Measurements from ENCODE around the gene SFXN3. TPM values are rescaled to one million over a fixed set of nuclear protein-coding genes. Genes with fewer than 3 reads are reported as not detected.
A peak's percentile ranks its signal among the peaks of the same experiment; 100 is the strongest.

The SFXN3 gene
- total and polyA plus RNA-seq, 2 donors = 29.9 to 34.7 TPM

DNA sequence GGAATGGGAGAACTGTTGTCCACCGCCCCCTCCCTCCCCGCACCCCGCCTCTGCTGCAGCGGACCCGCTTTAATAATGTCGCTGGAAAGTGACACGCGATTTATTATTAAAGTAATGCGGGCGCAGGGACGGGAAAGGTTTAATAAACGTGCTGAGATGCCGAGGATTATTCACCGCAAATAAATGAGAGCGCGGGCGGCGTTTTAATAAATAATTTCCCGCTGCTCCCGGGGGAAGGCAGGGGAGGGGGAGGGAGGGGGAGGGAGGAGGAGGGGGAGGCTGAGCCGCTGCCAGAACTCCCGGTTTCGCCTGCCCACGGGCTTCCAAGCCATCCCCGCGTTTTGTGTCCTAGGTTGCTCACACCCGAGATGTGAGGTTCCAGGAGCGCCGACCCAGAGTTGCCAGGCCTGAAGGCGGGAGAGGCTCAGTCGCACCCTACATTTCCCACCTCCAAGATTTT, 35.9 kb downstream of the SFXN3 start:
- Histone ChIP-seq H3K4me1 (ENCODE audit: insufficient read depth) (no peaks in the 10 kb centered on the region), H3K4me3 (ENCODE audit: low read depth, low read length) (peak overlapping the region; percentile 41), H3K27ac (ENCODE audit: low read depth) (no peak overlapping the region), H3K36me3 (ENCODE audit: insufficient read depth) (no peaks in the 10 kb centered on the region)
- DNase-seq (ENCODE audit: extremely low spot score) = no peak
- WGBS = 1% methylated on average over 31 of the region's 31 CpGs

DNA sequence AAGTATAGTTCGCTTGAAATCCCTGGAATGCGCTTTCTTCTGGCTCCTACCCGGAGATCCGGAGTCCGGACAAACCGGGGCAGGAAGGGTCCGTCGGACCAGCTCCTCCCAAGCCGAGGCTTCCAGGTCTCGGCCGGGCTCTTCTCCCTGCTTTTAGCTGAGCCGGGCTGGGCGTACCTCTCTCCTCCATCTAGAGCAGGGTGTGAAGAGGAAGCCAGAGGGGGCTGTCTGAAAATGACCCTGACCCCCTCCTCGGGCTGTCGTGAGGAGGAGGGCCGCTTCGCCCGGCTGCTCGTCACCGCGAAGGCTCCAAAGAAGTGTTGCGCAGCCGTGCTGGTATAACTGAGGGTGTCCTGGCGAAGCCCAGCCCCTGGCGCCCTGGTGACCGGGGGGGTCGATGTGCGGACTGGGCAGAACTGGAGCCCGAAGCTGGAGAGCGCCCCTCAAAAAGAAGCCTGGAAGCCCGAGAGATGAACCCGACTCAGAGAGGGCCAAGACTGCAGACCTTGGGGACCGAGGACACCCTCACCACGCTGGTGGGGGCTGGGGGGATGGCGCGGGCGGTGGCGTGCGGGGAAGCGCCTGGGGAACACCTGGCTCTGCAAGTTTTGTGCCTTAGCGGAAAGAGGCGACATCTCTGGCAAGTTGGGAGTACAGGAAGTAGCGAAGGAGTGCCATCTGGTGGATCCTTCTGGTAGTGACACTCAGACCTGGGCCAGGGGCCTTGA, 36.5 kb downstream of the SFXN3 start:
- Histone ChIP-seq H3K4me3 (ENCODE audit: low read depth, low read length) (peak overlapping the region; percentile 41), H3K4me1 (ENCODE audit: insufficient read depth) (no peaks in the 10 kb centered on the region), H3K27ac (ENCODE audit: low read depth) (no peak overlapping the region), H3K36me3 (ENCODE audit: insufficient read depth) (no peaks in the 10 kb centered on the region)
- no peak for DNase-seq (ENCODE audit: extremely low spot score)
- WGBS = under 1% methylated on average over 43 of the region's 43 CpGs

DNA sequence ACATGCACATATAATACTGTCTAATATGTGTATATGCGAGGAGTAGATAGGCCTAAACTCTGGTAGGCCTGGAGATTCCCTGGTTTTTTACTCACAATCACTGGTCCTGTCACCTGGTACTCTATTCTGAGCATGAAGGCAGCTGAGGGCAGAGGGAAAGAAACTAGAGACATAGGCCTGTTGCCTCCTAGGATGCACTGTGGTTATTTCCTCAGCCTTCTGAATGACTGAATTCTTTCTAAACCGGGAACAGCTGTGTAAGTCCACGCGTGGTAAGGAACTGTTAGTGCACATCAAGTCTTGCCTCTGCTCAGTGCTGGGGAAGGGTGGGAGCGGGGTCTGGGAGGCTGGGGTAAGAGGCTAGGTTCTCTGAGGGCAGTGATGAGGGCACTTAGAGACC, 38.4 kb downstream of the SFXN3 start:
- 75% methylated on average over 5 of the region's 5 CpGs for WGBS
- Histone ChIP-seq H3K27ac (ENCODE audit: low read depth) (no peak overlapping the region), H3K4me3 (ENCODE audit: low read depth, low read length) (no peak overlapping the region)

DNA sequence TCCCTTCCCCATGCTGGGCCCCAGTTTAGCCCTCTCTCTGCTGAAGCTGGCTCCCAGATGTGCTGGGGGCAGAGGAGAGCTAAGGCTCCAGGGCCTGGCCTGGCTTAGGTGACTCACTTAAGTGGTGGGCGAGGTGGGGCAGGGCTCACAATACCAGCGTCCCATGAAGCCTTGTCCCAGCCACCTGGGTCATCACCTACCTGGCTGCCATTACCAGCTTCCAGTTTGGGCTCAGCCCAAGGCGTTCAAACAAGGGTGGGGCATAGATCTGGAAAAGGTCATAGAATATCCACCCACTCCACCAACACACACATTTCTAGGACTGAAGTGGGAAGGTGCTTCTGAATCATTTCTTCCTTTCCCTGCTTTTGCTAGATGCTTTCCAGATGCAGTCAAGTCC, 39.1 kb downstream of the SFXN3 start:
- 79% methylated on average over 3 of the region's 3 CpGs for WGBS
- DNase-seq (ENCODE audit: extremely low spot score) = no peak
- no peaks in the 10 kb centered on the region for H3K36me3 ChIP-seq (ENCODE audit: insufficient read depth)
- no peak overlapping the region for H3K27ac ChIP-seq (ENCODE audit: low read depth)
- no peak overlapping the region for H3K4me3 ChIP-seq (ENCODE audit: low read depth, low read length)
- H3K4me1 ChIP-seq (ENCODE audit: insufficient read depth) = no peaks in the 10 kb centered on the region

More for the DNA sequence above, 38.4 kb downstream of the SFXN3 start:
- no peaks in the 10 kb centered on the region for H3K4me1 ChIP-seq (ENCODE audit: insufficient read depth)
- H3K36me3 ChIP-seq (ENCODE audit: insufficient read depth) = no peaks in the 10 kb centered on the region
- no peak for DNase-seq (ENCODE audit: extremely low spot score)

DNA sequence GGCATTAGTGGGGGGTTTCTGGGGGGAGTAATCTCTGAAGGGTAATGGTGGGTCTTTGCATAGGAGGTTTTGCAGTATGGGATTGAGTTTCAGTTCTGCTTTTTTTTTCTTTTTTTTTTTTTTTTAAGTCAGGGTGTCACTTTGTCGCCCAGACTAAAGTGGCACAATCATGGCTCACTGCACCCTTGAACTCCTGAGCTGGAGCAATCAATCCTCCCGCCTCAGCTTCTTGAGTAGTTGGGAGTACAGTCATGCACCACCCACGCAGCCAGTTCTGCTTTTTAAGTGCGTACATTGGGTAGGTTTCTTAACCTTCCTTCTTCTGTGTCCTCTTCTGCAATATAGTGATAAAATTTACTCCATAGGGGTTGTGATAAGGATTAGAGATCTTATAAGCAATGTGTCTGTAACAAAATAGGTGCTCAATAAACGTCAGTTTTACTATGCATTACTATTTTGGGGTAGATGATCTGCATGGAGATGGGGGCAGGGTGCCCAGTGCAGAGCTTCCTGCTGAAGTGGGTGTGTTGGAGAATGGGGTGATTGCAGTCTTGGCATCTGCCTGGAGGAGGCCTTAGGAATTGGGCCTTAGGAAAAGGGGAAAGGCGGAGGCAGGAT, 40.3 kb downstream of the SFXN3 start:
- H3K36me3 ChIP-seq (ENCODE audit: insufficient read depth) = no peaks in the 10 kb centered on the region
- no peak overlapping the region for H3K4me3 ChIP-seq (ENCODE audit: low read depth, low read length)
- H3K27ac ChIP-seq (ENCODE audit: low read depth) = no peak overlapping the region
- WGBS = 74% methylated on average over 6 of the region's 6 CpGs
- no peak for DNase-seq (ENCODE audit: extremely low spot score)
- no peaks in the 10 kb centered on the region for H3K4me1 ChIP-seq (ENCODE audit: insufficient read depth)

DNA sequence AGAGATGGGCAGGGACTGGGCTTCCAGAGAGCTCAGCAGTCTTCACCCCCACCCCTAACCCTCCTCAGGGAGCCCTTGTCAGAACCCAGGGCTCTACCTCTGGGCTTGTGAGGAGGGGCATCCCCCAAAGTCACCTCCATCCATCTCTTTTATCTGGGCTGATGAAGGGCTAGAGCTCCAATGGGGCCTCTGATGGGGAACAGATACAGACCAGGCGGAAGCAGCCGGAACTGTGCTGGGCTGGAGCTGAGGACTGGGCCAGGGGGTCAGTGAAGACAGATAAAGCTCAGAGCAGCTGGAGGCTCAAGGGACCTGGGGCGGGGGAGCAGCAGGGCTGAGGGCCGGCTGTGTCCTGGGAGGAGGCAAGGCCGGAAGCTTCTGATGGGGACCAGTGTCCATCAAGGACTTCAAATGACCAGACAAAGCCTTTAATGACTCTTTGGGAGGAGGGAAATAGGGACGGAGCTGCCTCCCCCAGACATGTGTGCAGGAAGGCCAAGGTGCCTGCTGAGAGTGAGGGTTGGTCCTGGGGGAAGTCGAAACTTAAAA, 40.9 kb downstream of the SFXN3 start:
- no peak overlapping the region for H3K27ac ChIP-seq (ENCODE audit: low read depth)
- DNase-seq (ENCODE audit: extremely low spot score) = no peak
- H3K36me3 ChIP-seq (ENCODE audit: insufficient read depth) = no peaks in the 10 kb centered on the region
- no peaks in the 10 kb centered on the region for H3K4me1 ChIP-seq (ENCODE audit: insufficient read depth)
- no peak overlapping the region for H3K4me3 ChIP-seq (ENCODE audit: low read depth, low read length)
- WGBS = 41% methylated on average over 7 of the region's 7 CpGs

DNA sequence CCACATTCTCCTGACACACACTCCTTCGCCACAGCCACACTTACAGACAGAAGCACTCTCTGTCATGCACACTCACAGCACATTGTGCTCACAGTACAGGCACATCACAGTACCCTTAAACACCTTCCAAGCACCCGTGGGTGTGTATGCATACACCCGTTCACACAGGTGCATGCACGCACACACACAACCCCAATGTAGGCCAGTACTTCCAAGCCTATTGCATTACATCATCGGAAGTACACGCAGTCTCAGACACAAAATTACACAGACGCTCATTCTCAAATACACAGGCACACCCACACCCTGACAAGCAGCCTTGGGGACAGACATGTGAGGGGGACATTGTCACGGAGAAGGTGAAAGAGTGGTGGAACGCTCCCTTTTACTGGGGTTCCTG, 41.9 kb downstream of the SFXN3 start:
- no peak for DNase-seq (ENCODE audit: extremely low spot score)
- Histone ChIP-seq H3K4me1 (ENCODE audit: insufficient read depth) (no peaks in the 10 kb centered on the region), H3K36me3 (ENCODE audit: insufficient read depth) (no peaks in the 10 kb centered on the region), H3K27ac (ENCODE audit: low read depth) (no peak overlapping the region), H3K4me3 (ENCODE audit: low read depth, low read length) (no peak overlapping the region)
- WGBS = 59% methylated on average over 9 of the region's 9 CpGs

DNA sequence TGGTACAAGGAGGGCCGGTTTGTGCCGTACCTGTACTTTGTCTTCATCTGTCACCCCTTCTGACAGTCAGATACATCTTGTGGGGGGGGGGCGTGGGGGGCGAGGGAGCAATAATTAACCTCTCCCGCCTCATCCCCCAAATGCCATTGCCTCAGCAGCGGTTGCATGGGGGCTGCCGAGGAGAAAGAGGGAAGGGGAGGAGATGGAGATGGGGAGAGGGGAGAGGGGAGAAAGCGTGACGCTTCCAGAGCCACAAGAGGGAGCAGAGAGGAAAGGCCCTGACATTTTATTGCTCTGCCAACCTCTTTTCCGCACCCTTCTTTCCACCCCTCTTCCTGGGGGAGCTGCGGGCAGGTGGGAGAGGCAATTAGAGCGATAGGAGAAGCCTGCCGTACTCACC, 42.6 kb downstream of the SFXN3 start:
- Histone ChIP-seq H3K27ac (ENCODE audit: low read depth) (no peak overlapping the region), H3K36me3 (ENCODE audit: insufficient read depth) (no peaks in the 10 kb centered on the region), H3K4me3 (ENCODE audit: low read depth, low read length) (no peak overlapping the region), H3K4me1 (ENCODE audit: insufficient read depth) (no peaks in the 10 kb centered on the region)
- DNase-seq (ENCODE audit: extremely low spot score) = no peak
- 4% methylated on average over 13 of the region's 13 CpGs for WGBS

DNA sequence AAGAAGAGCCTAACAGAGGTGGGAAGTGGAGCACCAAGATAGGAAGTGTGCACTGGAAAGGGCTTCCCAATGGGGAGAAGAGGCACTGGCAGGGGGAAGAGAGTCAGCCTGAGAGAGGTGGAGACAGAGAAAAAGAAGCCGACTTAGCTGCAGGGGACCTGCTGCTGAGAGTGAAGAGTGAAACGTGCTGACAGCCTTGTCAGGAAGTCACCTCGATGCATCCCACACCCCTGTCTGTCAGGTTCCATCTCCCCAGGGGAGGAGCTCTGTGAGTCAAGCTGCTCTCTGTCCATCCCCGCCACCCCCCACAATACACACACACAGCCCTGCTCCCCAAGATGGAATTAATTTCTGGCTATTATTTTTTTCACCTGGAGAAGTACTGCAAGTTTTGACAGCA, 44.7 kb downstream of the SFXN3 start:
- Histone ChIP-seq H3K27ac (ENCODE audit: low read depth) (no peak overlapping the region), H3K36me3 (ENCODE audit: insufficient read depth) (no peaks in the 10 kb centered on the region), H3K4me3 (ENCODE audit: low read depth, low read length) (no peak overlapping the region), H3K4me1 (ENCODE audit: insufficient read depth) (no peaks in the 10 kb centered on the region)
- no peak for DNase-seq (ENCODE audit: extremely low spot score)
- WGBS = 11% methylated on average over 4 of the region's 4 CpGs

DNA sequence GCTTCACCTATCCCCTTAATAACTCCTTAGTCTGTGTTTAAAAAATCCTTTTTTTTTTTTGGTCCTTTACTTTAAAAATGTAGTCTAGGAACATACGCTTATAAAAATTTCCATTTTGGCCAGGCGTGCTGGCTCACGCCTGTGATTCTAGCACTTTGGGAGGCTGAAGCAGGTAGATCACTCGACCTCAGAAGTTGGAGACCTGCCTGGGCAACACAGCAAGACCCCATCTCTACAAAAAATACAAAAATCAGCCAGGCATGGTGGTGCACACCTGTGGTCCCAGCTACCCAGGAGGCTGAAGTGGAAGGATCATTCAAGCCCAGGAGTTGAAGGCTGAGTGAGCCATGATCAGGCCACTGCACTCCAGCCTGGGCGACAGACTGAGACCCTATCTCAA, 45.6 kb downstream of the SFXN3 start:
- Histone ChIP-seq H3K4me1 (ENCODE audit: insufficient read depth) (no peaks in the 10 kb centered on the region), H3K27ac (ENCODE audit: low read depth) (no peak overlapping the region), H3K4me3 (ENCODE audit: low read depth, low read length) (no peak overlapping the region), H3K36me3 (ENCODE audit: insufficient read depth) (no peaks in the 10 kb centered on the region)
- 73% methylated on average over 5 of the region's 5 CpGs for WGBS
- no peak for DNase-seq (ENCODE audit: extremely low spot score)

DNA sequence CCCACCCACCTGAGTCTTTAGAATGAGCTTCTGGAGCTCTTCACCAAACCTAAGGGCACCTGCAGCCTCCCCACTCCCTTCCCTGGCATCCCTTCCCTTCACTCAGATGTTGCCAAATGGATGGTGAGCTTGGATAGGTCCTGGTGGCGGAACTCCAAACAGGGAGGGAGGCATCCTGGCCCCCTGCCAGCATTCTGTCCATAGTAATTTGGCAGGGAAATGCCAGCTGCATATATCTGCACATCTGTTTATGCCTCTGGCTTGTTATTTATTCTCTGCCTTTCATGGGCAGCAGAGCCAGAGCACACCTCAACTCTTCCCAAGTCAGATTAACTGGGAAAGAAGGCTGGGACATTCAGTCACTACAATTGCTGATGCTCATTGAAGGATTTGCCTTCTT, 48.8 kb downstream of the SFXN3 start:
- 69% methylated on average over 1 of the region's 1 CpG for WGBS
- Histone ChIP-seq H3K36me3 (ENCODE audit: insufficient read depth) (no peaks in the 10 kb centered on the region), H3K4me1 (ENCODE audit: insufficient read depth) (no peaks in the 10 kb centered on the region), H3K27ac (ENCODE audit: low read depth) (no peak overlapping the region), H3K4me3 (ENCODE audit: low read depth, low read length) (no peak overlapping the region)
- no peak for DNase-seq (ENCODE audit: extremely low spot score)

DNA sequence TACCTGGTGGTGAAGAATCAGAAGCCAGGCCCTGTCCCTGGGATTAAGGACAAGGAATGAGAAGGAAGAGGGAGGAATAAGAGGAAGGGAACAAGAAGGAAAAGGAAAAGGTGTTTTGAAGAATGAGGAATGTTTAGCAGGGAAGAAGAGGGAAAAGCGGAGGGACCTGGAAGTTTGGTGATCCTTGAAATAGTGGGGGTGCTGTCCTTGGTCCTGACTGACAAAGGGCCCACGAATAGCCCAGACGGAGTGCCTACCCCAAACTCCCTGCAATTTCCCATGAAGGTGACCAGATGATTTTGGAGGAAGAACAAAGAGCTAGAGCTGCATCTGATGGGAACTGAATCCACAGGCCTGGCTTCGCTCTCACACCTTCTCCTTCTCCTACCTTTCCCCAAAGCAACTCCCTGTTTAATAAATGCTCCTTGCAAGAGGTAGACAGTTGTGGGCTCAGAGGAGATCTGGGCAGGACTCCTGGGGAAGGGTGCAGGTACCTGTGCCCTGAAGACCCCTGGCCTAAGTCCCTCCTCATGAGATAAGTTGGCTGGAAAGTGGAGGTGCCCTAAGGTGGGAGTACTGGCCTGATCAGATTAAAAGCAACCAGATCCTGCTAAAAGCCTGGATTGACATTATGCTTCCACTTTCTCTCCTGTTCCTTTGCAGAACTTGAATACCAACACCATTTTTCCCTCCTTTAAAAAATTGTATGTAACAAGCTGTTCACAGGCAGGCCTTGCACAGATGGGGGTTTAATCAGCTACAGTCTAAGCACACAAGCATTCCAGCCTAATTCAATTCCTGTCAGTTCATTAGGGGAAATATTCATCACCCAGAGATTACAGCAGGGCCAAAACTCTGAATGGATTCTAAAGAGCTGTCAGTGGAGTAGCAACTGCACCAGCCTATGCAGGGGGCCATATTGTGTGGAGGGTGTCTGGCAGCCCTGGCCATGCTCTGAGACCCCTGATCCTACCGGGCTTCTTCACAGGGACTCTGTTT, 50.2 kb downstream of the SFXN3 start:
- Histone ChIP-seq H3K4me1 (ENCODE audit: insufficient read depth) (no peaks in the 10 kb centered on the region), H3K27ac (ENCODE audit: low read depth) (no peak overlapping the region), H3K36me3 (ENCODE audit: insufficient read depth) (no peaks in the 10 kb centered on the region), H3K4me3 (ENCODE audit: low read depth, low read length) (no peak overlapping the region)
- WGBS = 37% methylated on average over 5 of the region's 5 CpGs
- DNase-seq (ENCODE audit: extremely low spot score) = no peak

DNA sequence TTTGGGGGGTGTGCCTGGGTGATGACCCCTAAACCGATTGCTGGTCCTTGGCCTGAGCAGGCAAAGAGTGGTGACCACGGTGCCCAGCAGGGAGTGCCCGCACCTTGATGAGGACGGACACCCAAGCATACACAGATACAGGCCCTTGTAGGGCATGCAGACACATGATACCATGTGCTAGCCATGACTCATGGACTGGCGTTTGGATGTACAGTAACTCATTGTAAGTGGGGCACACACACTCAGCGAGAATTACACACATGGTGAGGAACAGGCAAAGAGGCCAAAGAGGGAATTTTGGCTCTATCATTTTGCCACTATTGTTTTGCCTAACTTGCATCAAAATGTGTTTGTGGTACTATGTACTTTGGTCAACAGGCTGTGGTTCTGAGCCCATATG, 54.8 kb downstream of the SFXN3 start:
- H3K27ac ChIP-seq (ENCODE audit: low read depth) = no peak overlapping the region
- H3K36me3 ChIP-seq (ENCODE audit: insufficient read depth) = no peaks in the 10 kb centered on the region
- no peak overlapping the region for H3K4me3 ChIP-seq (ENCODE audit: low read depth, low read length)
- WGBS = 67% methylated on average over 6 of the region's 6 CpGs
- H3K4me1 ChIP-seq (ENCODE audit: insufficient read depth) = no peaks in the 10 kb centered on the region
- DNase-seq (ENCODE audit: extremely low spot score) = no peak

Measured in urinary bladder (tissue), 4 donors.